GM12873 (cell line): ENCODE data around the gene WDFY4.

ENCODE experiments used
- TF ChIP-seq, protein P1 (sequence below): IDR thresholded peaks from 2 replicates; pipeline ENCODE4 v1.5.1; 2012; ENCODE audit warnings: low read depth, mild to moderate bottlenecking, moderate library complexity, low read length, control low read depth; ENCODE audit not compliant: insufficient read depth; ENCODE audit errors: missing control alignments

The WDFY4 gene

DNA sequence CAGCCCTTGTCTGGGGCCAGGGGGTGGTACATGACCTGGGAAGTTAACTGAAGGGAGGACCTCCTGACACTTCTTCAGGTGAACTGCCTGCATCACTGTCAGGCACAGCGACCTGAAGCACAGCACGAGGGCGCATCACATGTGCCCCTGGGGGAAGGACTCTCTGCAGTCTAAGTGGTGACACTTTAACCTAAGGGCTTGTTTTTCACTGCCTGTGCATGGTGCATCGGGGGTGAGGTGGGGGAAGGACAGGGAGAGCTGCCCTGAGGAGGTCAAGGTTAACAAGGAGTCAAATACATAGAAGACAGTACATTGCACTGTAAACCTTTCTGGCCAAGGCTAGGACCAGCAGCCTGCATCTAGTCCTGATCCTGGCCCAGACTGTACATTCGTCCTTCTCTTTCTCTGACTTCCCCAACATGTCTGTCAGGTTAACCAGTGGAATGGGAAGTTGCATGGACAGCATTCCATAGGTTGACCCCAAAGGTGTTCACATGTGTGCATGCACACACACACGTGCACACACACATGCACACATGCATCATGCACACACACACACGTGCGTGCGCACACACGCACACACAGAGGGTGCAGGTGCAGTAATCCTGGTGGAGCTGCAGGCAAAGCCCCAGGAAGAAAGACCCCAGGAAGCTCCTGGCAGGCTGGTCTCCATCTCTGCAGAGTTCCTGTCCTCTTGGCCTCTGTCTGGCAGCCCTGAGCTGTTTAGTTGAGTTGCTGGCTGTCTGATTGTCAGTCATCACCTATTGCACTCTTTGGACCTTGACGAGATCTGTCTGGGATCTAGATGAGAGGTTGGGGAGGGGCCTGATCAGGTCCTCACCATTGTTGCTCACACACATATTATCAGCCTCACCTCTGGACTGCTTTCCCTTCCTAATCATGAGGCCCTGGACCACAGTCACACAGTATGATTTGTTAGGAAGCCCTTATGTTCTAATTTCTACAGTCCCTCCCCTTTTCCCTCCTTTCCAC, 37.8 kb downstream of the WDFY4 start:
- TF ChIP-seq, protein P1, sequence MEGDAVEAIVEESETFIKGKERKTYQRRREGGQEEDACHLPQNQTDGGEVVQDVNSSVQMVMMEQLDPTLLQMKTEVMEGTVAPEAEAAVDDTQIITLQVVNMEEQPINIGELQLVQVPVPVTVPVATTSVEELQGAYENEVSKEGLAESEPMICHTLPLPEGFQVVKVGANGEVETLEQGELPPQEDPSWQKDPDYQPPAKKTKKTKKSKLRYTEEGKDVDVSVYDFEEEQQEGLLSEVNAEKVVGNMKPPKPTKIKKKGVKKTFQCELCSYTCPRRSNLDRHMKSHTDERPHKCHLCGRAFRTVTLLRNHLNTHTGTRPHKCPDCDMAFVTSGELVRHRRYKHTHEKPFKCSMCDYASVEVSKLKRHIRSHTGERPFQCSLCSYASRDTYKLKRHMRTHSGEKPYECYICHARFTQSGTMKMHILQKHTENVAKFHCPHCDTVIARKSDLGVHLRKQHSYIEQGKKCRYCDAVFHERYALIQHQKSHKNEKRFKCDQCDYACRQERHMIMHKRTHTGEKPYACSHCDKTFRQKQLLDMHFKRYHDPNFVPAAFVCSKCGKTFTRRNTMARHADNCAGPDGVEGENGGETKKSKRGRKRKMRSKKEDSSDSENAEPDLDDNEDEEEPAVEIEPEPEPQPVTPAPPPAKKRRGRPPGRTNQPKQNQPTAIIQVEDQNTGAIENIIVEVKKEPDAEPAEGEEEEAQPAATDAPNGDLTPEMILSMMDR = no peak

DNA sequence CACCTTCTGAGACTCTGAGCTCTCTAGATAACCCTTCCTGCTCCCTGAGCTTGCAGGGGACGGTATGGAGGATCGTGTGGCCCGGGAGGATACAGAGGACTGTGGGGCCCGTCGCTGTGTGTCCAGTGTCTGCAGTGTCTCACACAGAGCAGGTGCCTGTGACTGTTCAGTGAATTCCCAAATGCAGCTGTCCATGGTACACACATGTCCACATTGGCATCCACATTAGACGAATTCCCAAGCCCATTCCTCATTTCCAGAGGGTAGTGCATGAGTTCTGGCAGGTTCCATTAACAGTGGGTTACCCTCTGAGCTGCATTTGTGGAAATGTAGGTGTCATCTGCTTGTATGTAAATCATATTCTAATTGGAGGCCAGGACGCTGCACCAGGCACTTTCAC, 39.5 kb downstream of the WDFY4 start:
- TF ChIP-seq, protein P1 = no peak

DNA sequence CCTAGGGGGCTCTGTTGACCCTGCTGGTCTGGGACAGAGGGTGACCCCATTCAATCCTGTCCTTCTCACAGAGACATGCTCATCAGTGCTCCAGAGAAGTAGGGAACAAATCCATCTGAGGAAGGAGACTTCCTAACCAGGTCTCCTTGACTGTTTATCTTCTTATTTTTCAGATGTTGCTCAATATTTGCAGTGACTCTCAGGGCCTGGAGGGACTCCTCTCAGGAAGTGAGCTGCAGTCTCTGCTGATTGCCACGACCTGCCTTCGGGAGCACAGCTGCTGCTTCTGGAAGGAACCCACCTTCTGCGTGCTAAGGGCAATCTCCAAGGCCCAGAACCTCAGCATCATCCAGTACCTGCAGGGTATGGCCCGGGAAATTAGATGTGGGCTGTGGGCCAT, 41.0 kb downstream of the WDFY4 start:
- TF ChIP-seq, protein P1 = no peak

DNA sequence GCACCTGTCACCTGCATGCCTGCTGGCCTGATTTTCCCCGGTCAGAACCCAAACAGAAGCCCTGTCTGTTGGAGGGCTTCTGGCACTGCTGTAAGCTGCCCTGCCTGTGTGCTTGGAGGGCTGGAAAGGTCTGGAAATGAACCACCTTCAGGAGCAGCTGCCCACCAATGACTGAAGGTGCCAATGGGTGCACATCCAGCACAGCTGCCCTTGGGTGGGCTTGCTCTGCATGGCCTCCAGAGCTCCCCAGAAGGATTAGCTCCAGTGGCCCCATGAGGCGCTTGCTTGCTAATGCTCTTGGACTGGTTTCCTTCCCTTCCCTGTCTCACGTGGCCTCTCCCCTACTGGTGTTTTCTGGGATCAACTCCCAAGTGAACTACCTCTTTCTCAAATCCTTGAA, 43.2 kb downstream of the WDFY4 start:
- TF ChIP-seq, protein P1 = no peak

DNA sequence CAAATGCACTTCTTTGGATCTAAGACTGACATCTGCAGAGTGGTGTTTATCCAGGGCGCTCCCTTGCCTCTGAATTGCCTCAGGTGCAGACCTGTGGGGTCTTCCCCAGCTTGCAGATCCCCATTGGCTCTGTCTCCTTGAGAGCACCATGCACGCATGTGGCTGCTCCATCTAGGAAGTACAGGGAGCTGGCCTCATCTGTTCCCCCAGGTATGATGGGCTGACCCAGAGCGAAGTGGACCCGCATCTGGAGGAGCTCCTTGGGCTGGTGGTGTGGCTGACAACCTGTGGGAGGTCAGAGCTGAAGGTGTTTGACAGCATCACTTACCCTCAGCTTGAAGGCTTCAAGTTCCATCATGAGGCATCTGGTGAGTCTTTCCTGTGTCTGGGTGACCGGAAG, 44.5 kb downstream of the WDFY4 start:
- TF ChIP-seq, protein P1 = no peak

DNA sequence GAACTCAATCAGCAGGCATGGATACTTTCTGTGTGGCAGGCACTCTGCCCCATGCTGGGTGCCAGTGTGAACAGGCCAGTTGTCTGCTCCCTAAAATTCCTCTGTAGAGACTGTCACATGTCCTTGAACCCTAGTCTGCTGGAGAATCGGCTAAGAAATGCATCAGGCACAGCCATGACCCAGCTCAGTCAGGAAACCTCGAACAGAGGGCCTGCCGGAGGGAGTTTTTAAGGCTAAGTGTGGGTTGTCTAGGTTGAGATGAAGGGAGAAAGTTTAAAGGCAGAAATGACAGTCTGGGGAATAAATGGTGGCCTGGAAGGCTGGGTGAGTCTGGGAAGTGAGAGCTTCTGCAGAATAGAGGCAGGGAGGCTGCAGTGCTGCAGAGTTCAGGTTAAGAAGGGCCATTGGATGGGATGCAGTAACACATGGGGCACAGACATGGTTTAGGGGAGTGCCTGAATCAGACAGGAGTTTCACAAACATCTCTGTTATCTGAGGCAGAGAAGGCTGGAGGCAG, 45.3 kb downstream of the WDFY4 start:
- TF ChIP-seq, protein P1 = no peak

DNA sequence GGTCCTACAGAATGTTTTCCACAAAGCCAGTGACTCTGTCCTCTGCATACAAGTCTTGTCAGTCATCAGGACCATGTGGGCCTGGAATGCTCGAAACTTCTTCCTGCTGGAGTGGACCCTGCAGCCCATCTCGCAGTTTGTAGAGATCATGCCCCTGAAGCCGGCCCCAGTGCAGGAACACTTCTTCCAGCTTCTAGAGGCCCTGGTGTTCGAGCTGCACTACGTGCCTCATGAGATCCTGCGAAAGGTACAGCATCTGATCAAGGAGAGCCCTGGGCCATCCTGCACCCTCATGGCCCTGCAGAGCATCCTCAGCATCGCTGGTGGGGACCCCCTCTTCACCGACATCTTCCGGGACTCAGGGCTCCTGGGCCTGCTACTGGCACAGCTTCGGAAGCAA, 46.5 kb downstream of the WDFY4 start:
- TF ChIP-seq, protein P1 = no peak
